C4-2B (cell line): ENCODE data around the gene RNF6.

Experiments
- ZFX ChIP-seq: fragments of 450-650 bp; IDR thresholded peaks from 2 replicates; pipeline ENCODE4 v1.6.1; 2017
- TF ChIP-seq, protein P1 (sequence below): fragments of 450-650 bp; conservative IDR thresholded peaks from 2 replicates; pipeline ENCODE4 v1.5.1; 2017; ENCODE audit warnings: mild to moderate bottlenecking

GRCh38 chr13:26220575-26220974, 1.5 kb downstream of the RNF6 start:
- TF ChIP-seq, protein P1, sequence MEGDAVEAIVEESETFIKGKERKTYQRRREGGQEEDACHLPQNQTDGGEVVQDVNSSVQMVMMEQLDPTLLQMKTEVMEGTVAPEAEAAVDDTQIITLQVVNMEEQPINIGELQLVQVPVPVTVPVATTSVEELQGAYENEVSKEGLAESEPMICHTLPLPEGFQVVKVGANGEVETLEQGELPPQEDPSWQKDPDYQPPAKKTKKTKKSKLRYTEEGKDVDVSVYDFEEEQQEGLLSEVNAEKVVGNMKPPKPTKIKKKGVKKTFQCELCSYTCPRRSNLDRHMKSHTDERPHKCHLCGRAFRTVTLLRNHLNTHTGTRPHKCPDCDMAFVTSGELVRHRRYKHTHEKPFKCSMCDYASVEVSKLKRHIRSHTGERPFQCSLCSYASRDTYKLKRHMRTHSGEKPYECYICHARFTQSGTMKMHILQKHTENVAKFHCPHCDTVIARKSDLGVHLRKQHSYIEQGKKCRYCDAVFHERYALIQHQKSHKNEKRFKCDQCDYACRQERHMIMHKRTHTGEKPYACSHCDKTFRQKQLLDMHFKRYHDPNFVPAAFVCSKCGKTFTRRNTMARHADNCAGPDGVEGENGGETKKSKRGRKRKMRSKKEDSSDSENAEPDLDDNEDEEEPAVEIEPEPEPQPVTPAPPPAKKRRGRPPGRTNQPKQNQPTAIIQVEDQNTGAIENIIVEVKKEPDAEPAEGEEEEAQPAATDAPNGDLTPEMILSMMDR: no peak
- TF ChIP-seq ZFX: no peak
